Osteoblast (primary cell): Measurements from ENCODE around the gene TNFRSF1A. TPM values are rescaled to one million over a fixed set of nuclear protein-coding genes. Genes with fewer than 3 reads are reported as not detected.

Source experiments
- DNase-seq: peaks from one replicate; pipeline ENCODE4 v3.0.0; 2011; ENCODE audit warnings: low spot score, mixed read lengths; ENCODE audit not compliant: insufficient read length; ENCODE audit errors: missing footprints
- H2AFZ ChIP-seq: 2 replicates; pipeline ENCODE4 v1.6.0; 2011; ENCODE audit warnings: mild to moderate bottlenecking, low read length
- H3K27ac ChIP-seq: 2 replicates; pipeline ENCODE4 v1.5.1; 2011; ENCODE audit warnings: mild to moderate bottlenecking, low read depth, low read length, moderate library complexity
- H3K27me3 ChIP-seq: 2 replicates; pipeline ENCODE4 v1.6.0; 2012; ENCODE audit warnings: mild to moderate bottlenecking, control low read depth, inconsistent platforms, low read length, moderate library complexity; ENCODE audit not compliant: insufficient read depth
- H3K36me3 ChIP-seq: 2 replicates; pipeline ENCODE4 v1.5.1; 2011; ENCODE audit warnings: mild to moderate bottlenecking, low read length, control low read depth, moderate library complexity; ENCODE audit not compliant: insufficient read depth
- H3K4me1 ChIP-seq: 2 replicates; pipeline ENCODE4 v1.5.1; 2011; ENCODE audit warnings: mild to moderate bottlenecking, low read length, control low read depth, moderate library complexity; ENCODE audit not compliant: insufficient read depth
- H3K4me2 ChIP-seq: 2 replicates; pipeline ENCODE4 v1.6.0; 2011; ENCODE audit warnings: mild to moderate bottlenecking, low read length; ENCODE audit not compliant: insufficient read depth
- H3K4me3 ChIP-seq: fragments of 200-600 bp; sonication (generic); 3 replicates; pipeline ENCODE4 v1.5.1; 2012; ENCODE audit warnings: mild to moderate bottlenecking, low read length, inconsistent platforms; ENCODE audit not compliant: insufficient read depth
- H3K79me2 ChIP-seq: 2 replicates; pipeline ENCODE4 v1.6.0; 2012; ENCODE audit warnings: mild to moderate bottlenecking, low read length, control low read depth, inconsistent platforms; ENCODE audit not compliant: insufficient read depth
- H3K9me3 ChIP-seq: 2 replicates; pipeline ENCODE4 v1.5.1; 2011; ENCODE audit warnings: low read depth, low read length, control low read depth
- H4K20me1 ChIP-seq: 2 replicates; pipeline ENCODE4 v1.6.0; 2012; ENCODE audit warnings: mild to moderate bottlenecking, low read length, control low read depth; ENCODE audit not compliant: insufficient read depth
- CTCF ChIP-seq: IDR thresholded peaks from 2 replicates; pipeline ENCODE4 v1.5.1; 2011; ENCODE audit warnings: mild to moderate bottlenecking, low read depth, low read length, moderate library complexity; ENCODE audit errors: extremely low read depth
- total RNA-seq: library from RNA; depleted of rRNA; stranded (reverse); fragments of >200 nt; gene quantifications from 2 replicates; pipeline ENCODE4 v1.2.3, GENCODE V29; 2012

The TNFRSF1A gene
- total RNA-seq, 1 donor, result 228 TPM

DNA sequence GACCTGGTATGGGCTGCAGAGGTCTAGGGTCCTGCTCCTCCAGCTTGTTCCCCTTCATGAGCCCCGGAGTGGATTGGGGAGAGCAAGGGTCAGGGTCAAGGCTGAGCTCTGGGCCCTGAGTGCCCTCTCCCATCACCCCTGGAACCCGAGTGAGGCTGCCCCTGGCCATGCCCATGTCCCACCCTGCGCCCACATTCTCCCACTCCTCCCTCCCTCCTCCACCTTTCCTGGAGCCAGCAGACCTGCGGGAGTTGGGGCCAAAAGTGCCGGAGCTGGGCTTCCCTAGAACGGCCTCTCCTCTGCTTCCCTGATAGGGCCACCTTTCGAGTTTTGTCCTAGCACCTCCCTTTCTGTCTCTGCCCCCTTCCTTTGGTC lies 32.9 kb upstream of the TNFRSF1A start:
- H3K79me2 ChIP-seq, result no peaks in the 10 kb centered on the region
- no peak for TF ChIP-seq CTCF
- no peak overlapping the region for H2AFZ ChIP-seq
- H3K4me3 ChIP-seq, result no peak overlapping the region
- H3K4me1 ChIP-seq, result peaks cover 43% of the 10 kb centered on the region
- no peaks in the 10 kb centered on the region for H4K20me1 ChIP-seq
- H3K27me3 ChIP-seq, result no peaks in the 10 kb centered on the region
- H3K4me2 ChIP-seq, result no peak overlapping the region
- no peaks in the 10 kb centered on the region for H3K36me3 ChIP-seq
- no peaks in the 10 kb centered on the region for H3K9me3 ChIP-seq
- DNase-seq, result no peak
- no peak overlapping the region for H3K27ac ChIP-seq

- Histone ChIP-seq H3K4me1 (peaks cover 43% of the 10 kb centered on the region), H3K27ac (no peak overlapping the region), H3K4me2 (no peak overlapping the region), H3K9me3 (no peaks in the 10 kb centered on the region), H4K20me1 (no peaks in the 10 kb centered on the region), H3K4me3 (no peak overlapping the region), H3K27me3 (no peaks in the 10 kb centered on the region), H2AFZ (no peak overlapping the region), H3K79me2 (no peaks in the 10 kb centered on the region), H3K36me3 (no peaks in the 10 kb centered on the region)
- peak; percentile 30 for DNase-seq
- no peak for TF ChIP-seq CTCF
Observed at GRCh38 chr12:6374028-6374785, 32.3 kb upstream of the TNFRSF1A start.

DNA sequence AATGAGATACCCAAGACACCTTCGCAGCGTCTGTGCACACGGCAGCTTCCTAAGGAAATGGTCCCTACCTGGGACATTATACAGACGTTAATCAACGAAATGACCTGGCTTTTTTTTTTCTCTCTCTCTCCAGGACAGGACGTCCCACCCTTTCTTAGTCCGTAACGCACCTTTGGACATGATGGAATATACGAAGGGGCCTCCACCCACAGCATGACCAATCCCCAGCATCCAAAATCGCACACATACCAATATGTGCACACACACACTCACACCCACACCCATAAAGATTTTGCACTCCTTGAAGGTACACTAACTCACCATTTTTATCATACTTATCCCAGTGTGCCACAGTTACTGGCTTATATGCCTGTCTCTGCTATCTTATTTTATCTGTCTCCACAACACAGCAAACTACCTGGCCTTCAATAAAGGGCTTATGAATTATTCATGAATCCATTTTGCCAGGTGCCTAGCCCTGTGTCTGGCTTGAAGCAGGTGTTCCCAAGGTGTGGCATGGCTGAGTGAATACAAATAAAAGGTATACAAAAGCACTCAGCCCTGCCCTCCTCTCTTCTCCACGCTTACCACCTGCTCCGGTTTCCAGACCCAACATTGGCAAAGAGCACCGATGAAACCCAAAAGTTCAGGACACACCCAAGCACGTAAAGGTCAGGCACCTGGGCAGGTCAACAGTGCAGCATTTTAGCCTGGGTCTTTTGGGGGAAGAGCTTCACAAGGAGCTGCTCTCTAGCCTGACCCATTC lies 31.3 kb upstream of the TNFRSF1A start:
- no peak for TF ChIP-seq CTCF
- no peak overlapping the region for H3K4me3 ChIP-seq
- peak overlapping the region; percentile 44 for H3K4me2 ChIP-seq
- no peaks in the 10 kb centered on the region for H3K79me2 ChIP-seq
- H3K4me1 ChIP-seq, result peaks cover 43% of the 10 kb centered on the region
- no peak overlapping the region for H2AFZ ChIP-seq
- H3K36me3 ChIP-seq, result no peaks in the 10 kb centered on the region
- H3K27ac ChIP-seq, result peak overlapping the region; percentile 73
- DNase-seq, result peak; percentile 72
- H4K20me1 ChIP-seq, result no peaks in the 10 kb centered on the region
- H3K9me3 ChIP-seq, result no peaks in the 10 kb centered on the region
- H3K27me3 ChIP-seq, result no peaks in the 10 kb centered on the region

DNA sequence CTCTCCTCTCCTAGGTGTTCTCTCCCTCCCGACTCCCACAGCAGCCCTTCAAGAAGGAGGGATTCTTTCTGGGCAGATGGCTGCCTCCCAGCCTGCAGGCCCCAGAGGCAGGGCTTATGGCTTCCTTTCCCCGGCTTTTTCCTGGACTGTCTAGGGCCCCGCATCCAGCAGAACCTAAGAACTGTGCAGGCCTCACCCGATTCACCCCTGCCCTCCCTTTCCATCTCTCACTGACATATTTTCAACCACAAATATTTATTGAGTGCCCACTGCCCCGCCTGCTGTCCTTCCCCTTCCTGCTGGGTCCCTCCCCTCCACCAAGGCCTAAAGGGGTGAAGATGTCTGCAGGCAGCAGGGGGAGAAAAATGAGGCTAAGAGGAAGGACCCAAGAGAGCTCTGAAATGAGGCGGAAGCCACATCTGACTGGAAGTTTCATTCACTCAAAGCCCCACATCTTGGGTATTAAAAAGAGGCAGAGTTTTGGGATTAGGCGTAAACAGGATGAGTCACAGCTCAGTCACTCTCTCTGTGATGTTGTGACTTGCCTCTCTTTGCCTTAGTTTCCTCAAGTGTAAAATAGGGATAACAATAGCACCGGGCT lies 30.6 kb upstream of the TNFRSF1A start:
- peaks cover 41% of the 10 kb centered on the region for H3K4me1 ChIP-seq
- no peak for TF ChIP-seq CTCF
- H3K4me2 ChIP-seq, result peak overlapping the region; percentile 44
- H3K9me3 ChIP-seq, result no peaks in the 10 kb centered on the region
- no peaks in the 10 kb centered on the region for H3K79me2 ChIP-seq
- H3K36me3 ChIP-seq, result no peaks in the 10 kb centered on the region
- peak overlapping the region; percentile 44 for H2AFZ ChIP-seq
- H3K27ac ChIP-seq, result peak overlapping the region; percentile 73
- H3K4me3 ChIP-seq, result no peak overlapping the region
- peak; percentile 95 for DNase-seq
- H3K27me3 ChIP-seq, result no peaks in the 10 kb centered on the region
- no peaks in the 10 kb centered on the region for H4K20me1 ChIP-seq
